ENCODE results near the gene ZNF766.

DNA sequence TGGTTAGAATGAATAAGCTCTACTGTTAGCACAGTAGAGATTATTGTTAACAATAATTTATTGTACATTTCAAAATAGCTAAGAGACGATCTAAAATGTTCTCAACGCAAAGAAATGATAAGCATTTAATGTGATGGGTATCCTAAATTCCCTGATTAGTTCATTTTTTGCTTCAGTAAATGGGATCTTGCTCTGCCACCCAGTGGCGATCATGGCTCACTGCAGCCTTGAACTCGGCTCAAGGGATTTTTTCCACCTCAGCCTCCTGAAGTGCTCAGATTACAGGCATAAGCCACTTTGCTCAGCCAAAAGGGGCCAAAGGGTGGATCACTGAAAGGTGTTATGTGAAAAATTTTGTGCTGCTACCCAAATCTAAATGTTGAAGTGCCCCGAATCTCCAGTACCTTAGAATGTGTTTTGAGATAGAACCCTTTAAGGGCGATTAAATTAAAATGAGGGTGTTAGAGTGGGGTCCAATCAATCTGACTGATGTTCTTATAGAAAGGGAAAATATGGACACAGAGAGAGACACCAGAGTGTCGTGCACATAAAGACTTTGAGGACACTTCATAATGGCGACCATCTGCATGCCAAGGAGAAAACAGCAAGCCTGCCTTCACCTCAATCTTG, 31.5 kb upstream of the ZNF766 start:
- TF ChIP-seq, protein P1, sequence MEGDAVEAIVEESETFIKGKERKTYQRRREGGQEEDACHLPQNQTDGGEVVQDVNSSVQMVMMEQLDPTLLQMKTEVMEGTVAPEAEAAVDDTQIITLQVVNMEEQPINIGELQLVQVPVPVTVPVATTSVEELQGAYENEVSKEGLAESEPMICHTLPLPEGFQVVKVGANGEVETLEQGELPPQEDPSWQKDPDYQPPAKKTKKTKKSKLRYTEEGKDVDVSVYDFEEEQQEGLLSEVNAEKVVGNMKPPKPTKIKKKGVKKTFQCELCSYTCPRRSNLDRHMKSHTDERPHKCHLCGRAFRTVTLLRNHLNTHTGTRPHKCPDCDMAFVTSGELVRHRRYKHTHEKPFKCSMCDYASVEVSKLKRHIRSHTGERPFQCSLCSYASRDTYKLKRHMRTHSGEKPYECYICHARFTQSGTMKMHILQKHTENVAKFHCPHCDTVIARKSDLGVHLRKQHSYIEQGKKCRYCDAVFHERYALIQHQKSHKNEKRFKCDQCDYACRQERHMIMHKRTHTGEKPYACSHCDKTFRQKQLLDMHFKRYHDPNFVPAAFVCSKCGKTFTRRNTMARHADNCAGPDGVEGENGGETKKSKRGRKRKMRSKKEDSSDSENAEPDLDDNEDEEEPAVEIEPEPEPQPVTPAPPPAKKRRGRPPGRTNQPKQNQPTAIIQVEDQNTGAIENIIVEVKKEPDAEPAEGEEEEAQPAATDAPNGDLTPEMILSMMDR (IDR thresholded peaks at IDR 0.05), result peak; percentile 78 to 88 (median 82)
- TF ChIP-seq POLR2A (IDR thresholded peaks at IDR 0.05), result no peak
